Vagina (tissue), 2 donors: Measurements from ENCODE around the gene GBF1. TPM values are rescaled to one million over a fixed set of nuclear protein-coding genes. Genes with fewer than 3 reads are reported as not detected.

ENCODE experiments used
- DNase-seq, 2 donors: peaks; one replicate each; pipeline ENCODE4 v3.0.0-alpha.2; 2017; ENCODE audit errors: extremely low spot score in 2 of 2
- H3K27ac ChIP-seq: fragments of 200-600 bp; sonication (generic); one replicate; pipeline ENCODE4 v1.5.1; 2019
- H3K27me3 ChIP-seq: fragments of 200-600 bp; sonication (generic); one replicate; pipeline ENCODE4 v1.5.1; 2019
- H3K36me3 ChIP-seq, 2 donors: fragments of 200-600 bp; sonication (generic); one replicate each; pipeline ENCODE4 v1.5.1; 2017 to 2019
- H3K4me1 ChIP-seq: fragments of 200-600 bp; sonication (generic); one replicate; pipeline ENCODE4 v1.5.1; 2019
- H3K4me3 ChIP-seq, 2 donors: fragments of 200-600 bp; sonication (generic); 1 replicate in 1 of 2; 2 replicates in 1 of 2; pipeline ENCODE4 v1.5.1; 2016 to 2019
- H3K9me3 ChIP-seq: fragments of 200-600 bp; sonication (generic); one replicate; pipeline ENCODE4 v1.5.1; 2019
- POLR2A ChIP-seq, 2 donors: fragments of 450-650 bp; IDR thresholded peaks; one replicate each; pipeline ENCODE4 v1.6.1; 2017; ENCODE audit warnings: antibody characterized with exemption in 2 of 2, mild to moderate bottlenecking in 2 of 2, moderate library complexity in 2 of 2
- POLR2AphosphoS5 ChIP-seq, 2 donors: sonication (generic); formaldehyde crosslinking; IDR thresholded peaks; one replicate each; pipeline ENCODE4 v1.9.0; 2017; ENCODE audit warnings: antibody characterized with exemption in 2 of 2, mild to moderate bottlenecking in 2 of 2, low read depth in 1 of 2; ENCODE audit not compliant: insufficient read depth in 1 of 2
- intact Hi-C: fragments of 100-400 bp; cut with DNase I; formaldehyde crosslinking; loops from one replicate; pipeline ENCODE4 v1.15.1; 2023
- total RNA-seq: library from RNA; depleted of rRNA; stranded (reverse); fragments of >200 nt; gene quantifications from one replicate; pipeline ENCODE4 v1.2.3, GENCODE V29; 2016
- TF ChIP-seq, protein P1 (sequence below), 3 experiments: fragments of 450-650 bp in 2 of 3; fragments of 200-600 bp in 1 of 3; sonication (generic) in 1 of 3; IDR thresholded peaks; one replicate each; pipeline ENCODE4 v1.5.1; 2017 to 2019; ENCODE audit warnings: antibody characterized with exemption in 3 of 3, mild to moderate bottlenecking in 2 of 3, moderate library complexity in 2 of 3

The GBF1 gene
- total RNA-seq, 1 donor from 2014 or later, result 48.9 TPM

GRCh38 chr10:102416695-102417094 lies 171.4 kb downstream of the GBF1 start:
- no peaks in the 10 kb centered on the region for H3K9me3 ChIP-seq
- no peaks in the 10 kb centered on the region for H3K27me3 ChIP-seq
- peaks cover 20% of the 10 kb centered on the region for H3K4me1 ChIP-seq
- H3K36me3 ChIP-seq, result no peaks in the 10 kb centered on the region
- intact Hi-C loops, result no loop called here
- H3K4me3 ChIP-seq, result no peak overlapping the region
- H3K27ac ChIP-seq, result no peak overlapping the region
- DNase-seq, result no peak
- TF ChIP-seq POLR2AphosphoS5 (IDR thresholded peaks at IDR 0.05; ENCODE audit: insufficient read depth in 1 of 2, low read depth in 1 of 2), result no peak

DNA sequence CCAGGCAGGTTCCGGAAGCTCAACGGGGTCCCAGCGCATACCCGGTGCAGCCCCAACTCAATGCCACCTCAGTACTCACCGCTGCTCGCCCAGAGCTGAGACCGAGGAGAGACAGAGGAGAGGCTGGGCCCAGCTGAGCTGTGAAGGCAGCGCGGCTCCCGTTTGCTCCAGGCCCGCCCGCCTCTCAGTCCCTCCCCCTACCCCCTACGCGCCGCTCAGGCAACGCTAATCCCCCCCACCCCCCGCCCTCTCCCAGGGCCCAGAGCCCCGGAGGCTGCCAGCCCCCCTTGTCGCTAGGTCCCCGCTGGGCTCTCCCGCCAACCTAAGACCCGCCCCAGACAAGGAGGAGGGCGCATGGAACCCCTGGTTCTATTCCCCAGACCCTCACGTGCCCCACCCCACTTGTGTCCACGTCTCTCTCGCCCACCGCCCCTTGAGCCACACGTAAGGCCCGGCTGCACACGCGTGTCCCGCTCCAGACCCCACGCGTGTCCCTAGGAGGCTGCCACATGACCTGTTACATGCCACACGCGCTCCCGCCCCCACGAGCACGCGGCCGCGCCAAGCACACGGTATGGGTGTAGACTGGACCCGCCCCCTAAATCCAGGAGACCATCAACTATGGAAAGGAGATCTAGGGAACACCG lies 173.4 kb downstream of the GBF1 start, which contains the start of gene PSD:
PSD (minus strand) TSS at position 164 of the 647 bp plus-strand sequence. CDS start 1,747 bp downstream, outside the sequence.
- Histone ChIP-seq H3K9me3 (no peaks in the 10 kb centered on the region), H3K27me3 (no peaks in the 10 kb centered on the region), H3K36me3 (no peaks in the 10 kb centered on the region), H3K27ac (no peak within 1 kb of the TSS), H3K4me1 (peaks cover 39% of the 10 kb centered on the region), H3K4me3 (peak within 1 kb of the TSS; percentile 59 to 93)
- no peak for DNase-seq
- intact Hi-C loops, result no loop called here
- TF ChIP-seq POLR2AphosphoS5 (IDR thresholded peaks at IDR 0.05; ENCODE audit: insufficient read depth in 1 of 2, low read depth in 1 of 2) (no peak), POLR2A (IDR thresholded peaks at IDR 0.05) (no peak)
- TF ChIP-seq, protein P1, sequence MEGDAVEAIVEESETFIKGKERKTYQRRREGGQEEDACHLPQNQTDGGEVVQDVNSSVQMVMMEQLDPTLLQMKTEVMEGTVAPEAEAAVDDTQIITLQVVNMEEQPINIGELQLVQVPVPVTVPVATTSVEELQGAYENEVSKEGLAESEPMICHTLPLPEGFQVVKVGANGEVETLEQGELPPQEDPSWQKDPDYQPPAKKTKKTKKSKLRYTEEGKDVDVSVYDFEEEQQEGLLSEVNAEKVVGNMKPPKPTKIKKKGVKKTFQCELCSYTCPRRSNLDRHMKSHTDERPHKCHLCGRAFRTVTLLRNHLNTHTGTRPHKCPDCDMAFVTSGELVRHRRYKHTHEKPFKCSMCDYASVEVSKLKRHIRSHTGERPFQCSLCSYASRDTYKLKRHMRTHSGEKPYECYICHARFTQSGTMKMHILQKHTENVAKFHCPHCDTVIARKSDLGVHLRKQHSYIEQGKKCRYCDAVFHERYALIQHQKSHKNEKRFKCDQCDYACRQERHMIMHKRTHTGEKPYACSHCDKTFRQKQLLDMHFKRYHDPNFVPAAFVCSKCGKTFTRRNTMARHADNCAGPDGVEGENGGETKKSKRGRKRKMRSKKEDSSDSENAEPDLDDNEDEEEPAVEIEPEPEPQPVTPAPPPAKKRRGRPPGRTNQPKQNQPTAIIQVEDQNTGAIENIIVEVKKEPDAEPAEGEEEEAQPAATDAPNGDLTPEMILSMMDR (IDR thresholded peaks at IDR 0.05), result no peak

DNA sequence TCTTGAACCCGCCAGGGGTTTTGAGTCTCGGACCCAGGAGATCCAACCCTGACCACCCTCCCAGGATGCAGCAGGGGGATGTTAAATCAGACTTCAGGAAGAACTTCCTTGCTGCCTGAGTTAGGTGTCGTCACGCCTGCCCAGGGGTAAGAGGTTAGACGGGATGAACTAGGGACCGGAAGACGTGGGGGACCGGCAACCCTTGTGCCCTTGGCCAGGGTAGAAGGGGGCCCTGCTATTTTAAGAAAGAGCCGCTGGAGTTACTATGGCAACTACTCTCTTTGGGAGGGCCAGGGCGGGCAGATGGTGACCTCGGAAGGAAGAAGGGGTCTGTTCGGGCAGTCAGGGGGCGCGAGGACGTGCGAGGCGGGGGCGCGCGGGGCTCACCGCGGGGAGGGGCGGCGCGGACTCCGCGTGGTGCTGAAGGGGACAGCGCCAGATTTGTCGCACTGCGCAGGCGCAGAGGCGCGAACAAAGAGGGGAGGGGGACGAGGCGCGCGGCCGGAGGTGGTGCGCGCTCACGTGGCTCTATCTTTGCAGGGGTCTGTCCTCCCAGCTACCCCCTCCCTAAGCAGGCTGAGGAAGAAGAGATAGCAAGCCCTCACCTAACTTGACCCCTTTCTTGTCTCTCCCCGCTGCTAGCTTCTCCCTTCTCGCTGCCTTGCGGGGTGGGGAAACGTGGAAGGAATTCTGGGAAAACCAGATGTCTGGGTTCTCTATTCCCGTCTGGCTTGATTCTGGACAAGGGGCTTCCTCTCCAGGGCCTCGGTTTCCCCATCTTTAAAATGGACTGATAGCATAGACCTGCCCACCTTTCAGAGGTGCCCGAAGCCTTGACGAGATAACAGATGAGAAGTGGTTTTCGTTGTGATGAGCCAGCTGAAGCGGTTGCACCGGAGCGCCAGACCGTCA lies 174.2 kb downstream of the GBF1 start:
- TF ChIP-seq POLR2A (IDR thresholded peaks at IDR 0.05) (no peak), POLR2AphosphoS5 (IDR thresholded peaks at IDR 0.05; ENCODE audit: insufficient read depth in 1 of 2, low read depth in 1 of 2) (no peak)
- TF ChIP-seq, protein P1 (IDR thresholded peaks at IDR 0.05), result no peak
- Histone ChIP-seq H3K27ac (no peak overlapping the region), H3K36me3 (no peaks in the 10 kb centered on the region), H3K9me3 (no peaks in the 10 kb centered on the region), H3K4me1 (peaks cover 39% of the 10 kb centered on the region), H3K4me3 (peak overlapping the region; percentile 59 to 93), H3K27me3 (no peaks in the 10 kb centered on the region)
- no peak for DNase-seq
- intact Hi-C loops, result no loop called here

- DNase-seq, result no peak
- peak overlapping the region; percentile 59 to 93 for H3K4me3 ChIP-seq
- peaks cover 39% of the 10 kb centered on the region for H3K4me1 ChIP-seq
- no peak for TF ChIP-seq POLR2AphosphoS5 (IDR thresholded peaks at IDR 0.05; ENCODE audit: insufficient read depth in 1 of 2, low read depth in 1 of 2)
- no peak for TF ChIP-seq POLR2A (IDR thresholded peaks at IDR 0.05)
- TF ChIP-seq, protein P1 (IDR thresholded peaks at IDR 0.05), result no peak
- H3K36me3 ChIP-seq, result no peaks in the 10 kb centered on the region
- H3K27ac ChIP-seq, result peak overlapping the region; percentile 73
- no peaks in the 10 kb centered on the region for H3K9me3 ChIP-seq
- H3K27me3 ChIP-seq, result no peaks in the 10 kb centered on the region
- intact Hi-C loops, result no loop called here
These were observed 174.9 kb downstream of the GBF1 start for GRCh38 chr10:102420181-102420713.

GRCh38 chr10:102420714-102421506 lies 175.6 kb downstream of the GBF1 start, which contains the start of gene FBXL15:
Gene FBXL15, plus strand, starts transcription at chr10:102420836. Its CDS starts 294 bp downstream, at chr10:102421130.
- H3K9me3 ChIP-seq, result no peaks in the 10 kb centered on the region
- intact Hi-C loops, result no loop called here
- DNase-seq, result peak in 1 of 2 donors; percentile 98
- peak within 1 kb of the TSS; percentile 73 for H3K27ac ChIP-seq
- peaks cover 39% of the 10 kb centered on the region for H3K4me1 ChIP-seq
- no peaks in the 10 kb centered on the region for H3K36me3 ChIP-seq
- H3K27me3 ChIP-seq, result no peaks in the 10 kb centered on the region
- TF ChIP-seq, protein P1 (IDR thresholded peaks at IDR 0.05), result no peak
- peak; percentile 87 to 99 for TF ChIP-seq POLR2AphosphoS5 (IDR thresholded peaks at IDR 0.05; ENCODE audit: insufficient read depth in 1 of 2, low read depth in 1 of 2)
- TF ChIP-seq POLR2A (IDR thresholded peaks at IDR 0.05), result no peak
- H3K4me3 ChIP-seq, result peak within 1 kb of the TSS; percentile 59 to 93
